ENCODE results near the gene LZTR1. TPM values are rescaled to one million over a fixed set of nuclear protein-coding genes. Genes with fewer than 3 reads are reported as not detected.

LZTR1 gene
- total RNA-seq, 4 donors from 2014 or later = 42.4 to 76.3 (median 57.2) TPM

DNA sequence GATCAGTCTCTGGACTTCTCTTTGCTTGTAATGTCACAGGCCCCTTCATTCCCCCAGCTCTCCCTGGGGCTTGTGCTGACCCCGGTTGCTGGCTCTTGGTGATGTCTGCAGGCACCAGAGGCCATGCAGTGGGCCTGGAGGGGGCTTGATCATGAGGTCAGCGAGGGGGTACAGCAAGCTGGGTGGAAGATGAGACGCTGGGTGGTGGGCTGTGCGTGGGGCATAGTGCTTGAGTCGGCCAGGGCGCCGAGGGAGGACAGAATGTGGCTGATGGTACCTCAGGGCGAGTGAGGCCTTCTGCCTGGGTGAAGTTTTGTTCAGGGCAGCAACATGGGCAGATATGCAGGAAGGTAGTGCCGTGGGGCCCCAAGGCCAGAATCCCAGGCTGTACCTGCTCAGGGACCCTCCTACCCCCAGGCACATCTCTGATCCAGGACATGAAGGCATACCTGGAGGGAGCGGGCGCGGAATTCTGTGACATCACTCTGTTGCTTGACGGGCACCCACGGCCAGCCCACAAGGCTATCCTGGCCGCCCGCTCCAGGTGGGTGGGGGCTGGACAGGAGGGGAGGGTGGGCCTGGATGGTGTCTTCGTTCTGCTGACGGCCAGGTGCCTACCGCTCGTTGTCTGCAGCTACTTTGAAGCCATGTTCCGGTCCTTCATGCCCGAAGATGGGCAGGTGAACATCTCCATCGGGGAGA is 13.4 kb downstream of the LZTR1 start:
- Histone ChIP-seq H3K27ac (replicated peaks in 1 of 4) (no peak overlapping the region), H3K27me3 (no peaks in the 10 kb centered on the region), H3K9me3 (no peaks in the 10 kb centered on the region), H3K4me1 (peaks cover 11 to 20% (median 12%) of the 10 kb centered on the region in 4 donors), H3K36me3 (peaks cover 31 to 100% (median 98%) of the 10 kb centered on the region in 4 donors), H3K4me3 (no peak overlapping the region)
- no peak for DNase-seq (ENCODE audit: extremely low spot score)
- TF ChIP-seq POLR2AphosphoS5 (IDR thresholded peaks at IDR 0.05) (no peak), EP300 (IDR thresholded peaks at IDR 0.05) (no peak), POLR2A (IDR thresholded peaks at IDR 0.05; ENCODE audit: low read depth) (no peak)
- TF ChIP-seq, protein P1, sequence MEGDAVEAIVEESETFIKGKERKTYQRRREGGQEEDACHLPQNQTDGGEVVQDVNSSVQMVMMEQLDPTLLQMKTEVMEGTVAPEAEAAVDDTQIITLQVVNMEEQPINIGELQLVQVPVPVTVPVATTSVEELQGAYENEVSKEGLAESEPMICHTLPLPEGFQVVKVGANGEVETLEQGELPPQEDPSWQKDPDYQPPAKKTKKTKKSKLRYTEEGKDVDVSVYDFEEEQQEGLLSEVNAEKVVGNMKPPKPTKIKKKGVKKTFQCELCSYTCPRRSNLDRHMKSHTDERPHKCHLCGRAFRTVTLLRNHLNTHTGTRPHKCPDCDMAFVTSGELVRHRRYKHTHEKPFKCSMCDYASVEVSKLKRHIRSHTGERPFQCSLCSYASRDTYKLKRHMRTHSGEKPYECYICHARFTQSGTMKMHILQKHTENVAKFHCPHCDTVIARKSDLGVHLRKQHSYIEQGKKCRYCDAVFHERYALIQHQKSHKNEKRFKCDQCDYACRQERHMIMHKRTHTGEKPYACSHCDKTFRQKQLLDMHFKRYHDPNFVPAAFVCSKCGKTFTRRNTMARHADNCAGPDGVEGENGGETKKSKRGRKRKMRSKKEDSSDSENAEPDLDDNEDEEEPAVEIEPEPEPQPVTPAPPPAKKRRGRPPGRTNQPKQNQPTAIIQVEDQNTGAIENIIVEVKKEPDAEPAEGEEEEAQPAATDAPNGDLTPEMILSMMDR (IDR thresholded peaks at IDR 0.05) = no peak
- intact Hi-C loops (cut with DNase I) = no loop called here
- 98% methylated on average over 9 of the region's 23 CpGs for WGBS

DNA sequence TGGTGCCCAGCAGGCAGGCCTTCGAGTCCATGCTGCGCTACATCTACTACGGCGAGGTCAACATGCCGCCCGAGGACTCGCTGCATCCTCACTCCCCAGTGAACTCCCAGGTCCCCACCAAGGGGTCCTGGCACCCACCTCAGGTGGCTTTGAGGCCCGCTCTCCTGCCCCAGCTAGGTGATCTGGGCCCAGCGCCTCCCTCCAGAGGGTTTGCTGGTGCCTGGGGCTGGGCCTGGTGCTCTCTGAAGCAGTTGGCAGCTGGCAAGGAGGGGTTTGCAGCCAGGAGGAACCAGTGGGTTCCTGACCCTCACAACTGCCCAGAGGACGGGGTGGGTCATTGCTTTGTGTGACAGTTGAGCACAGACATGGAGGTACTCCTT is 13.9 kb downstream of the LZTR1 start:
- Histone ChIP-seq H3K27ac (replicated peaks in 1 of 4) (no peak overlapping the region), H3K9me3 (no peaks in the 10 kb centered on the region), H3K4me3 (no peak overlapping the region), H3K4me1 (peaks cover 16 to 25% (median 18%) of the 10 kb centered on the region in 4 donors), H3K36me3 (peaks cover 31 to 96% (median 93%) of the 10 kb centered on the region in 4 donors), H3K27me3 (no peaks in the 10 kb centered on the region)
- WGBS = 89% methylated on average over 3 of the region's 10 CpGs
- TF ChIP-seq POLR2AphosphoS5 (IDR thresholded peaks at IDR 0.05) (no peak), EP300 (IDR thresholded peaks at IDR 0.05) (no peak), POLR2A (IDR thresholded peaks at IDR 0.05; ENCODE audit: low read depth) (no peak)
- TF ChIP-seq, protein P1 (IDR thresholded peaks at IDR 0.05) = no peak
- no peak for DNase-seq (ENCODE audit: extremely low spot score)
- intact Hi-C loops (cut with DNase I) = no loop called here

DNA sequence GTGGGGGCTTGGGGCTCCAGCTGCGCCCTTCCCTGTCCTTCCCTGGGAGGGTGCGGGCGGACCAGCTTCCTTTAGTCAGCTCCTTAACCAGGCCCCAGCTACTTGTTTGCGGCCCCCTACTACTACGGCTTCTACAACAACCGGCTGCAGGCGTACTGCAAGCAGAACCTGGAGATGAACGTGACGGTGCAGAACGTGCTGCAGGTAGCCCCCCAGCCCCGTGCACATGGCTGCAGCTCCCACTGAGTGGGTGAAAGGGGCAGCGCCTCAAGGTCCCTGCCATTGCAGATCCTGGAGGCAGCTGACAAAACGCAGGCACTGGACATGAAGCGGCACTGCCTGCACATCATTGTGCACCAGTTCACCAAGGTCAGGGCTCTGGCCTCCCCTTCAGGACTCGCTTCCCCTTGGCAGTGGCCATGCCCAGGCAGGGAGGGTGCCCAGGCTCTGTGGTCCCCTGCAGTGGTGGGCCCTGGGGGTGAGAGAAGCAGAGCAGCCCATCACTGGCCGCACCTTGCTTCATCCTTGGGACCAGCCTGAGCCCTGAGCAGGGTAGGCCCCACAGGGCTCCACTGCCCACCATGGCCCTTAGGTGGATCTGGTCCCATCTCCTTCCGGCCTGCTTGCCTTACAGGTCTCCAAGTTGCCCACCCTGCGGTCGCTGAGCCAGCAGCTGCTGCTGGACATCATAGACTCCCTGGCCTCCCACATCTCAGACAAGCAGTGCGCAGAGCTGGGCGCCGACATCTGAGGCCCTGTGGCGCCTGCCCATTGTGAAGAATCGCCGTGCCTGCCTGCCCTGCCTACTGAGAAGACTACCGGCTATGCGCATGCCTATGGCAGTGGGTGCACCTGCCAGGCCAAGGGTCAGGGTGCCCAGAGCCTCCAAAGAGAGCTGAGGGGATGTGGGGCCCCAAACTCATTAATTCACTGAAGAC is 14.8 kb downstream of the LZTR1 start:
- intact Hi-C loops (cut with DNase I) = no loop called here
- Histone ChIP-seq H3K27ac (replicated peaks in 1 of 4) (no peak overlapping the region), H3K36me3 (peaks cover 31 to 87% (median 85%) of the 10 kb centered on the region in 4 donors), H3K4me1 (peaks cover 18 to 30% (median 22%) of the 10 kb centered on the region in 4 donors), H3K27me3 (no peaks in the 10 kb centered on the region), H3K4me3 (no peak overlapping the region), H3K9me3 (no peaks in the 10 kb centered on the region)
- WGBS = 83% methylated on average over 18 of the region's 27 CpGs
- TF ChIP-seq POLR2A (IDR thresholded peaks at IDR 0.05; ENCODE audit: low read depth) = no peak
- no peak for TF ChIP-seq POLR2AphosphoS5 (IDR thresholded peaks at IDR 0.05)
- TF ChIP-seq, protein P1 (IDR thresholded peaks at IDR 0.05) = no peak
- TF ChIP-seq EP300 (IDR thresholded peaks at IDR 0.05) = no peak
- DNase-seq (ENCODE audit: extremely low spot score) = no peak

DNA sequence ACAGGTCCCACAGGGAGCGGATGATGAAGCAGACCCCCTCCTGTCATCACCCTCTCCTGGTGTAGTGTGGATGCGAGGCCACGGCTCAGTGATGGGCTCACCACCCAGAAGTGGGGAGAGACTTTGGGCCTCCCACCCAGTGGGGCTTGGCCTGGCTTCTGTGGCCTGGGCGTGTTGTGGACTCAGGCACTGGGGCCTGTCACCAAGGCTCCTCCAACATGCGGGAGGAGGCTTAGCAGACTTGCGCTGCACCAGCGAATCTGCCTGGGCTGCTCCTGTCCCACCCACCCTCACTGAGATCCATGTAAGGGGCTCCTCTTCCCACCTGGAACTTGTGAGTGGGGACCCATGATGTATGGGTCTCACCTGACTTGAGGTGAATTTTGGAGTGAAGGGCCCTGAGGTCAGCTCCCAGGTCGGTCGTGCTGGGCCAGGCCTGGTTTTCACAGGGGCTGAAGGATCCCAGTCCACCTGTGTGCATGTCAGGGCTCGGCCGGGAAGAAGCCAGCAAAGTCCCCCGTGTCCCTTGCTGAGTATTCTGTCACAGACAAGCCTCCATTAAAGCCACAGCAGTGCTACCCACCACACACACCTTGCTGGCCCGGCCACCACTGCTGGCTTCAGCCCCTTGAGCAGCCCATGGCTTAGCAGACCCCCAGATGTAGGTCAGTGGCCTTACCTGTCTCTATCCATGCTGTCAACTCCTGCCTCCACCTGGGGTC is 15.6 kb downstream of the LZTR1 start:
- TF ChIP-seq POLR2AphosphoS5 (IDR thresholded peaks at IDR 0.05) (no peak), EP300 (IDR thresholded peaks at IDR 0.05) (no peak), POLR2A (IDR thresholded peaks at IDR 0.05; ENCODE audit: low read depth) (no peak)
- TF ChIP-seq, protein P1 (IDR thresholded peaks at IDR 0.05) = no peak
- Histone ChIP-seq H3K36me3 (peaks cover 24 to 79% (median 77%) of the 10 kb centered on the region in 4 donors), H3K27ac (replicated peaks in 1 of 4) (no peak overlapping the region), H3K4me3 (no peak overlapping the region), H3K9me3 (no peaks in the 10 kb centered on the region), H3K27me3 (no peaks in the 10 kb centered on the region), H3K4me1 (peaks cover 19 to 32% (median 23%) of the 10 kb centered on the region in 4 donors)
- DNase-seq (ENCODE audit: extremely low spot score) = no peak
- intact Hi-C loops (cut with DNase I) = loop anchor here (2.0 kb wide), 1 partner anchor 15 kb away; the partner anchor contains the start of gene LZTR1
- 79% methylated on average over 7 of the region's 13 CpGs for WGBS
